Right hindlimb (tissue), 1 donor: Measurements from ENCODE around the gene NR2F2.

Source experiments
- DNase-seq: peaks from one replicate; pipeline ENCODE4 v3.0.0-alpha.2; 2018

The NR2F2 gene

DNA sequence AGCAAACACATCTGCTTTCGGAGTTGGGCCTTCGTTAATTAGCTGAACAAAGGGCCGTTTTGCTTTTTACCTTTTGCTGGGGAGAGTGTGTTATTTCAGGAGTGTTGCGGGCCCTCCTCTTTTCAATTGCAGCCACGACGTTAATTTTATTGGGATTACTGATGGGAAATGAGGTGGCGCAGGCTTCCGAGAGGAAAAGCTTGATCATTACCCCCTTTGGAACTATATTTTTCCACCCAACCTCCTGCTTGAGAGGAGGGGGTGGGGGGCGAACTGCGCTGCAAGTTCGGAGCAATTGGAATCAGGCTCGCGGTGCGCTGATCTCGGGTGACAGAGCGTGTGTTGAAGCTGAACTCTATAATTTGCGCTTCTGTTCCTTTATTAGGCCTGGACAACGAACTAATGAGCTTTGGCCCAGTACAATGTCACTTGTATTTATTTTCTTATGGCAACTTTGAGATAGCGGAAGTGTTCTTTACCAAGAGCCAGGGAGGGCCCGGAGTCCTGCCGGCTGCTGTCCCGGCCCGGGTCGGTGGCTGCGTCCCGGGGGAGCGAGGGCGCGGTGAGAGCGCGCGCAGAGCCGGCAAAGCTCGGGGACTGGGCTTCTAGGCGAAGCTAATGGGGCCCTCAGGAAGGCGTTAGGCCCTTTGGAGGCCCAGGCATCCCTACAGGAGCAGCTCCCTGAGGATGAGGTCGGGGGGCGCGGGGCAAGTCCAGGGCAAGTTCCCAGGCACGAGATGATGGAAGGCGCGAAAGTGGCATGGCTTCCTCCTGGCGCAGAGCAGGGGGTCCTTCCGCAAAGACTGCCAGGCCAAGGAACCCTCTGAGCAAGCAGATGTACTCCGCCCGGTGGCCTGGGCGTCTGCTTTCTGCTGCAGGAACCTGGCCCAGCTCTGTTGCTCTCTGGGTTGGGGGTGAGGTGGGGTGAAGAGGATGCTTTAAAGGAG lies 12.9 kb downstream of the NR2F2 start:
- peak; percentile 39 for DNase-seq

DNA sequence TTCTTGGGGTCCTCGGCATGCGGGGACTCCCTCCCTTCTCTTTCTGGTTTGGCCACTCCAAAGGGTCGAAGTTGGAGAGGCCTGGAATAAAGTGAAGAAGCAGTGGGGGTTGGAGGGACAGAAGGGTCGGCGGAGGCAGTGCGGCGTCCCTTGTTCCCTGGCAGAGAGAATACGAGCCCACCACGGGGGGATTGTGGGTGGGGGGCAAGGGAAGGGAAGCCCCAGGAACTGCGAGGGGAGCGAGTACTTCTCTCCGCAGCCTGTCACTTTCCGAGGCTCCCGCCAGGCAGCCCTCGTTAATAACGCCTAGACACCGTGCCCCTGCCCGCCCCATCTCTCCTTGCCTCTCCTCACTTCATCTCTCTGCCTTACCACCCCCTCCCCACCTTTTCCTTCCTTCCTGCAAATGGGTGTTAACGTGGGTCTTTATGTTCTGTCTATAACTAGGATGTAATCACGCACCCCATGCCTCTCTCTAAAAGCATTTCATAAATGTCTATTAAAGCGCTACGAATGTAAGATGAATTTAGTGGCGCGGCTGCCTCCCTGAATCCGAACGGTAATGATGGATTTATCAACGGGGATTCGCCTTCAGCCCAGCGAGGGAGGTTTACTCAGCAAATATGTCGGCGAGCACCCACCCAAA lies 13.7 kb downstream of the NR2F2 start:
- peak; percentile 24 for DNase-seq

DNA sequence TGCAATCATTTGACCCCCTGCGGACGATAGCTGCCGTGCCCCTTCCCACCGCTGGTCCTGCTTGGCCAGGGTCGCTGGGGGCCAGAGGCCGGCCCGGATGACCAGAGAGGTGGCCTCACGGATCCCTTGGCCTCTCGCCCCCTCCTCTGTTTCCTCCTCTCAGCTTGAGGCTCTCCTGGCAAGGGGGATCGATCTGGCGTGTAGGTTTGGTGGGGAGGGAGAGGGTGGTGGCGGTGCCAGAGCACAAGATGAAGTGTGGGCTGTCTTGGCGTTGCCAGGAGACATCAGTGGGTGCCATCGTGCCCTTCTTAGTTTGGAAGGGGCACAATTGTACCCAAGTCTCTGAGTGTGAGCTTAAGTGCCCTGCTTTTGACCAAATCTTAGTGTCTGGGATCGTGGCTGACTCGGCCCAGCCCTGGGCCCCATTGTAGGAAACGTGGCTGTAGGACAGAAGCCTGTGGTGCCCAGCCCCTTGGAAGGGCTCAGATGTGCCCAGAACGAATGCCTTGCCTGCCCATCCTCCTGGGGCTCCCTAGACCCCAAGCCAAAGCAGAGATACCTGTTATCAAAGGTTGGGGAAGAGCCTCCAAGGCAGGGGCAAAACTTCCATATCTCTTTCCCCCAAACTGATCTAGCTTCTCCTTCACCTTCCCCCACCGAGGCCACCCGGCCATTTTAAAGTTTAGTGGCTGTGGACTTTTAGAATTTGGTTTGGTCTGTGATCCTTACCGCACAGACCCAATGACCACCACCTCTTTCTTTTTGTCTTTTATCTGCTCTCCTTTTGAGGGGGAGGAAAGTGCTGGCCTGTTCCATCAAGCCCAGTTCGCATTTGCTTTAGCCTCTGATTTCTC lies 14.4 kb downstream of the NR2F2 start:
- DNase-seq = peak; percentile 24

DNA sequence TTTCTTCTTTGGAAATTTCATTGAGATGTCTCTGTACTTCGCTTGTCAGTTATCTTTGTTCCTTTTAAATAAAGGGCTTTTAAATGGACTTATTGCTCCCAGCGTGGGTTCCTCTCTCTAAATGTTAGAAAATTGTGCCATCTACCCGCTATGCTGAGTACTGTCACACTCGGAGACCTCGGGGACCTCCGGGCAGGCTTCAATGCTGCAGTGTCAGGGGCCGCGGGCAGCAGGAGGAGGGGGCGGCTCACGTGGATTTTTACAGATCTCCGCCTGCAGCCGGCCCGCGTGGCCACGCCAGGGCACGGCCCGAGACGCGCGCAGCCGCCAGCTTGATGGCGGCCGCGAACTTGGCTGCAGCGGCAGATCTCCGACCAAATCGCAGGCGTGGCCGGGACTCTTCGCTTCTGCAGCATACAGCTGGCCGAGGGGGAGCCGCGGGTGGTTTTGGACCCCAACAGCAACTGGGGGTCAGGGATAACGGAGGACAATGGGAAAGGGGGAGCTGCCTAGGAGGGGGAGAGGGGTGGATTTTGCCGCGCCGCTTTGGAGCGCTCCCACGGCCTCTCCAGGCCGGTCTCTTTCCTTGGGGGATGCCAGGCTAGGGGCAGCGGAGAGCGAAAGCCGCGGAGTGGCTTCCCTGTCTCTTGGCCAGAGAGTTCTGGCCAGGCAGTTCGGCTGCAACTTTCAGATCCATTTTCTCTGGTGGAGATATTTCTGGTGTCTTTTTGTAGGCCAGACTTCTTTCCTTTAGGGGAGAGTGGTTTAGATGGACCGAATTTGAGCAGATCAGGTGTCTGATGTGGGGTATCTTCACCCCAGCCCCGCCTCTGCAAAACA lies 15.3 kb downstream of the NR2F2 start:
- peak; percentile 82 for DNase-seq

DNA sequence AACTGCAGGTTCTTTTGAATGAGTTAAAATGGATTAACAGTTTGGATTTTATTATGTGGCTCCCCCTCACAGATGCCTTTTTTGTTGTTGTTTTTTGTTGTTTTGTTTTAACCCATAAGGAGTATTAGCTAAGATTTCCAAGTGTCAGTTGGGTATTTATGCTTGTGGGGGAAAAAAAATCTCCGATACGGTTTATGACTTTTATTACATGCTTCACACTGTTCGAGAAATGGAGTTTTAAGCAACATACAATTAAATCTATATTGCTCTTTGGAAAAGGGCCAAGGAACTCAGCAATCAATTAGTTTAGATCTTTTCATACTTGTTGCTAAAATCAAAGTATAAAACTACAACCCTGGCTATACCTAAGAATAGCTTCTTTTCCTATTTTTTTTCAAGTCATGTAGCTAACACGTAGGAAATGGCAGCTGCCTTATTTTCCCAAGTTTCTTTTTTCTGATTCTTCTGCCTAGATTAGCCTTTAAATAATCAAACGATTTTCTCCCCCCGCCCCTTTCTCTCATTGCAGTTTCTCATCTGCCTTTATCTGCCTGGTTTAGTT lies 16.0 kb downstream of the NR2F2 start:
- DNase-seq = no peak

DNA sequence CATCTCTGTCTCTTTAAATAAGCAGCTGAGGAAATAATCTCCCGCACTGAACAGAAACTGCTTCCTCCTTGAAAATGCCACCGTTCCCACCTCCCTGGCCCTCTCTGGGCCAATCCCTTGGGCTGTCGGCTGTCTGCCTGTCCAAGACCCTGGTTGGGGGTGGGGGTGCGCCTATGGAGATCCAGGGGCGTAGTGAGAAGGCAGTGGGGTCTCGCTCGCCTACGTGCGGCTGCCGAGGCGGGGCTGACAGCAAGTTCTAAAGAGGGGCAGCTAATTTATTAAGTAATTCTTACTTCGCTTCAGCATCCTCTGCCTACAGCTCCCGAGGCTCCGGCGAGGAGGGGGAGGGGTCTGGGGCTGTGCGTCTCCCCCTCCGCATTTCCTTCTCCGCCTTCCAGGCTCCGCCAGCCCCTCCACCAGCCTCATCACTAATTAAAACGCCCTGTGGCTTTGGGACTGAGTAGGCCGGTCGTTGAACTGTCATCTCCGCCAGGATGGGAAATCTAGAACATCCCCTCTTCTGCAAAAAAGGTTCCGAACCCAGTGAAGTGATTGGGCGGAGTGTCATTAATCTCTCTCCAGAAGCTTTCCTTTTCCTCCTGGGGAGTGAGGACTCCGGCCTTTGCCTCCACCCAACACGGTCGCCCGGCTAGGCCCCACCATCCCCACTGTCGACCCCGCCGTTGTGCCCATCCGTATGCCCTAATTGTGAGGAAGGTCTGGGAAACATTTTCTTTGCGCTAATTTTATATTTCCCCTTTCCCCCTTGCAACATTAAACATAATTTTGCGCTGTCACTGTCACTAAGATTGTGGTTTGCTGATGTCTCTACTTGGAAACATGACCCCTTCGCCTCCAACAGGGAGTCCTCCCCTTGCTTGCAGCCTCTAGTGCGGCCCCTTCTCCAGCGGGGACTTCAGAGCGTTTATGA lies 16.9 kb downstream of the NR2F2 start:
- DNase-seq = peak; percentile 43

DNA sequence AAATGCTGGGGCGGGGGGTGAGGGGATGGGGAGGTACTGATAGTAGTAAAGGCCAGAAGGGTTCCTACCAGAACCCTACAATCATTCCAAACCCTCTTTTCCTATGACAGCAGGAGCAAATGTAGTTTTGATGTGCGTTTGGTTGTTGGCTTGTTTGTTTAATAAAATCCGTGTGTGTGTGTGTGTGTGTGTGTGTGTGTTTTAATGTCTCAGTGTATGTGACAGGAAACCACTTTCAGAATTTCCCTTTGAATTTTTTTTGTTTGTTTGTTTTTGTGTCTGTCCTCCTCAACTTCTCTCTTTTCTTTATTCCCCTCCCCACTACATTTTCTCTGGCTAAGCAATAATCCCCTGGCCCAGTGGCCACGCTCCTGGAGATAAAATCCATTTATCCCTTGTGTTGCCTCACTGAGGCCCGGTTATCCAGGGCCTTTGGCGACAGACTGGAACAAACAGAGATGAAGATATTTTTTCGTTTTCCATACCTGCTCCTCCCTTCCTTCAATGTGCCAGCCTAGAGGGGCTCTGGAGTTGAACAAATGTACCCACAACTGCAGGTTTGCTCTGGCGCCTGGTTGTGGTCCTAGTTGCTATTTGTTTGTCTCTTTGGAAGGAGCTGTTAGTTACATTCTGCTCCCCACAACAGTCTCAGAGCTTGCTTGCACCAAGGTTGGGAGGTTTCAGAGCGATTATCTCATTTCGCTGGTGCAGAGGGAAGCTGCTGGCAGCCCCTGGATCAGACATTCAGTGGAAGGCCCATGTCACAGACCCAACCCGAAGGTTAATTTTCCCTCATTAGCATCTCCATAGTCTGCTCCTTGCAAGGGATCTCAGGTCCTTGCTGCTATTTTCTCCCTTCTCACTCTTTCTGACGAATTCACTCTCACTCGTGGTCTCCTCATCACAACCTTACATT lies 17.9 kb downstream of the NR2F2 start:
- DNase-seq = no peak

DNA sequence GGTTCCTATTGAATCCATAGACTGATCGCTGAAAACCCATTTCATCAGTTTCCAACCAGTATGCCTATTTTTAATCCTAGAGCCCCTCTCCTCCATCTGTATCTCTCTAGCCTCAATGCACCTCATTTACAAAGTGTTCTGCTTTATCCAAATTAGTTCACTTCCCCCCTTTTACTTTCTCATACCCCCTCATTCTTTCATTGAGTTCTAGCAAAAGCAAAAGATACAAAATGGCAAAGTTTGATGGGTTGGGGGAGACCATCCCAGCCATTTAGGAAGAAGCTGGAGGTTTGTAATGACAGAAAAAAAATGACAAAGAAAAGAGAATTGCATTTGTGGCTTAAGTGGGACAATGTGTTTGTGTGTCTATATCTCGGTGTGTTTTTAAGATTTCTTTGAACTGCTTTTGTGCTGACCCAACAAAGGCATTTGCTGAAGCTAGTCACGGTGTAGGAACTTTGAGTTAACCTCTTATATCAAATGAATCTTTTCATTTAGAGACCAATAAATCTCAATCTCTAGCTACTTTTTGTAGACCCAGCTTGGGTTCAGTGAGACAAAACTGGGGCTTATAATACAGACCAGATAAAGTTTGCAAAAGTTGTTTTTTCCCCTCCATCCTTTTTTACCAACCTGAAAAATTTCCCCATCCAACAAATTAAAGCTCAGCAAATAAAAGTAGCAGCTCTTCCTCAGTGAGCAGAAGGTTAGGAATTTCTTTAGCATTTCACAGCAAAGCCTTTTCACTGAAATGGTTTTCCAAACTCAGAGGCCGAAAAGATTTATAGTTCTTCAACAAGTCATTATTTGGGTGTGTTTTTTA lies 18.7 kb downstream of the NR2F2 start:
- no peak for DNase-seq

DNA sequence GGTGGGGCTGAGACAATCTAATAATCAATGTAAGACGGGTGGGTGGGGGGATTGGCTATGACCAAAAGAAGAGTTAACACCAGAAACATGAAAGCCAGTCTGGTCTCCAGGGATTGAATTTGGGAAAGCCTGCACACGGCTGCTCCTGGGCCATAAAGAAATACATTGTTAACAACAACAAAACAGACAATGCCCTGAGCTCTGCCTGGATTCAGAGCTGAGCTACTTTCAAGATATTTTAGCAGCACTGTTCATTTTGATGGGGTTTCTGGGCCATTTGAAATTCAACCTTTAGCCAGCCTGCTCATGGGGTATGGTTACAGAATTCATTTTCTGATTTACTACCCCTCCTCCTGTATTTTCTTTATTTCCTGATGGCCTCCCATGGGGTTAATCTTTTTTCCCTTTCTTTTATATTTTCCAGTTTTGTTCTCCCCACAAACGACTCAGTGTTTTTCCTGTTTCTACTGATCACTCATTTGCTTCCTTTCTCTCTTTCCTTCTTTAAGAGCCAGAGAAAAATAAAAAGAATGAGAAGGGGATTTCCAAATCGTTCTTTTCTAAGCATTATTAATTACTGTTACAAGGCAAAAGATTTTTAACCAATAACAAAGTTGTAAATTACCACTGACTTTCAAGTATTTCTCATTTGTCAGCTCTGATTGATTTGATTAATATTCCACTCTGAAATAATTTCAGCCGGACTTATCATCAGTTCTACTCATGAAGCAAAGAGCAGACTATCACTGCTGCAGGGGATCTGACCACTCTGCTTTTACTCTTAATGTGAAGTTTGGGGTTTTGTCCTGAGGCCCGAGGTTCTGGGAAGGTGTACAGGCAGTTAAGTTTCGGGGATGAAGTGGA lies 19.6 kb downstream of the NR2F2 start:
- no peak for DNase-seq

DNA sequence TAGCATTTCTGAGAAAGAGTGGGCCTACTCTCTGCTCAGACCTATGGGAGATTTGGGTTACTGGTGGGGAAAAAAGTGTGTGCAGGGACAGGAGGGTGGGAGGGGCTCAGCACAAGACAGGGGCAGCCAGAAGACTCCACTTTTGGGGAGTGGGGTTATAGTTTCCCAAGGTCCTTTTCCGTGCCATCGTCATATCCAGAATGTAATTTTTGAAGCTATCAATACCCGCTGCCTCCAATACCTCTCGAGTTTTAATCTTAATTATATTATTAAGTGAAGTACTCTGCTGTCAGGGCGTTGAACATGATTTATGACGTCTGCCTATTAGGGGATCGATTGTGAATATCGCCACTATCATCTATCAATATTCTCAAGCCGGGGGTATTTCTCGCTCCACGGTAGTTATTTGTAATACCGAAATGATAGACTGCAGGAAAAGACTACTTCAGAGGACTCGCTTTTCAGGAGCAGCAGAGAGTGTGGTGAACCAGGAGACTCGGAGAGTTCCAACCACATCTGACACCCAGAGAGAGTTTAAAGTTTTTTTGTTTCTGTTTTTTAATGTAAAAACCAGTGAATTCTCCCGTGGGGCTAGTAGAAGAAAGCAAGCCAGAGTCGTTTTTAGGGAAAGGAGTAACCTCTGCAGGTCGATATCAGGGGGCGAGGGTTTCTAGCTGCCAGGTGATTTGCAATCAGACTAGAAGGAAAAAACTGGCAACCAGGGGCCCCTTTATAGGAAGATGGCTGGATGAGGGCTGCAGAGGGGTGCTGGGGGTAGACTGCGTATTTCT lies 20.6 kb downstream of the NR2F2 start:
- DNase-seq = no peak

DNA sequence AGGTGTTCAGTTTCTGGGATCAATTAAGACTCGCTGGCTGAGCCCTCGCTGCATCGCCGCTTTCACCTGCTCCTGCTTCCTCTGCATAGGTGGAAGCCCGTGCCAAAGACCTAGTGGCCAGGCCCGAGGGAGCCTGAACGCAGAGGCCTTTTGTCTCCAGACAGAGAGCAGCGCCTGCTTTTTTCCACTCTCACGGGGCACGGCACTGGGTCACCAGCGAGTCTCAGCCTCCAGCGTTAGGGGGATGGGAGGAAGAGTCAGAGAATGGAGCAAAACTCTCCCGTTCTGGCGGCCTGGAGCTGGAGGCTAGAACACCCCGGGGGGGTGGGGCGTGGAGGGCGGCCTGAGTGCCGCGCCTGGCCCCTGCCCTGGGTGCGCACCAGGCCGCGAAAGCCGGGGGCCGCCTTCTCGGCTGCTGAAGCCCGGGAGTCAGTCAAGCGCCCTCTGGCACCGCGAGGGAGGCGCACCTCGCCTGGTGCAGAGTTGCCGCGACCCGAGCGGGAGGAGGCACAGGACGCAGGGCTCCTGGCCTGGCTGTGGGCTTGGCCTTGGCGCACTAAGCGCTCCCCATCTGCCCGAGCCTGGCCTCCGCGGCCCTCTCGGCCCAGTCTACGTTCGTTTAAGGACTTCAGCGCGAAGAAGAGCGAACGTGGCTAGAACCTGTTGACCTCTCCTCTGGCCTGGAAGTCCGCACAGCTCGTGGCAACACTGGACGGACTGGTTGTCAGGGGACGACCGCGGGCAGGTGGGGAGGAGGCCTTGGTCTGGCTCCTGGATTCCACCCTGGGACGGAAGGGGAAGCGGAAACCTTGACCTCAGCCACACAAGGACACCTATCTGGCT lies 21.5 kb downstream of the NR2F2 start:
- DNase-seq = peak; percentile 21

DNA sequence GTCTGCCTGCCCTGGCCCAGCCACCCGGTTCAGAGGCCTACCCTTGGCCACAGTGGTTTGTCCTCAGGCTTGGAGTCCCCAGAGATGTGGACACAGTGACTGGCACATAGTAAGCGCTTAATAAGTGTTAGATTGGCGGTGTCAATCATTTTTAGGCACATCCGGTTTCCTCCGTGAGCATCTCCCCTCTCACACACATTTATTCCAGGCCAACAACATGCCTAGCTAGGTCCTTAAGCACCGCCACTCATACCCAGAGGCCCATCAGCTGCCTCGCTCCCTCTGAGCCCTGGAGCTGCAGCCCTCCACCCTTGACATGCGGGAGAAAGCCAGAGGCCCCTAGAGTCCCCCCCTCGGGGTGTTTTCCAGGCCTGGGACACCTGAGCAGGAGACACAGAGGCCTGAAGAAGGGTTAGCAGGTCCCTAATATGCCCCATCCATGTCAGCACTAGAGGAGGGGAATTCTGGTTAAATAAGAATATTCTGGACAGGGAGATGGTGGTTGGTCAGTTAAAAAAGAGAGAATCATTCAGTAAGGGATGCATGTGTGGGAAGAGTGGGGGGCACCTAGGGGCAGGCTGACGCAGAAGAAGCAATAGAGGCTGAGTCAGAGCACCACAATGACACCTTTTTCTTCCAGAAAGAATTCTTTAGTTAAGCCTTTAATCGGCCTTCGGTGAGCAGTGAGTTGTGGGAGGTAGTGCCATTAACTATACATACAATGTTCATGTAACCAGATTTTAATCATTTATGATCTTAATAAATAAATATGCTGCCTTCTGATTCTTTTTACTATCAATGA lies 22.3 kb downstream of the NR2F2 start:
- no peak for DNase-seq

DNA sequence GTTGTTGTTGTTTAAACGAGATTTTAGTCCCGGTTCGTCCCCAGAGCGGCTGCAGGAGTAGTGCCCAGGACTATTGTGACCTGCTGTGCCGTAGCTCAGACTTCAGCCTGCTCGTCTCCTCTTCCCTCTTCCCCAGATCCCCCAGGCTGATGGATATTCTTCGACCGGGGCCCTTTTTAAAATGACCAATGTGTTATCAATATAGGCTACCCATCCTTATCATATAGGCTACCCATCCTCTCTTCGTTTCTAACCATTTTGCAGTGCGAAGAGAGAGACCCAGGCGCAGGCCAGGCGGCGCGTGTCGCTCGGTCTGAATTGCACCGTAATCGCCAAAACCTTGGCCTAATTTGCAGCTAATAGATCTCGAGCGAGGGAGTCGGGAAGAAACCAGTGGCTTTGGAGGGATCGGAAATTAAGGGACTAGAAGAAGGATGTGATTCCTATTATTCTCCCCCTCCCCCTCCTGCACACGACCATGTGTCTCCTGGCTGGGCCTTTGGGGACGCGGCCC lies 23.0 kb downstream of the NR2F2 start:
- DNase-seq = no peak

DNA sequence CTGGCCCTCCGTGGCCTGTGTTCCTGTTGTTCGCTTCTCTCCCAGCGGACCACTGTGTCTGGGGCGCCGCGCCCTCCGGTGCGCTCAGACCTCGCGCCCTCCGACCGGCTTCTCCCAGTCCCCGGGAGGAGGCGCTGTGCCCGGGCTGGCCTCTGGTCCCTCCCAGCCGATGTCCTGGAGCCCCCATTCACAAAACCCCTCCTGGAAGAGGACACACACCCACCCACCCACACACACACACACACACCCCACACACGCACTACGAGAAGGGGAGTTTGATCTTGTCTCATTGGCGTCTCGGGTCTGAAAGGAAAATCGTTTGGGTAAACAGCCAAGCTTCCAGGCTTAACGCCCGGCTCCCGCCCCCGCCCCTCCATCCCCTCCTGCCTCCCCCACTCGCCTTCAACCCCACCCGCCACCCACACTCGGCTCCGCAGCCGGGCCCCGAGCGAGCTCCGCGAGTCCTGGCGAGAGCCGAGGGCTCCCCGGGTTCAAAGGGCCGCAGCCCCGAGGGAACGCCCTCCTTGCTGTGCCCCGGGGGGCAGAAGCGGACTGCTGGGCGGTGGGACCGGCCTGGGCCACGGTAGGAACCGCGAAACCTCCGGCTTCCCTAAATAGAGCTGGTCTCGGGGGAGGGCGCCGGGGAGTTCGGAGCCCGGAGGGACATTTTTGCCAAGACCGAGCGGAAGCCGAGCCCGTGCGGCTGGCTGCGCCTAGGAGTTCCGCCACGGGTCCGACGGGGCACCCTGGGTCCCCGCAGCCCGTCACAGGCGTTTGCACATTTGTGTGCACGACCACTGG lies 23.6 kb downstream of the NR2F2 start:
- peak; percentile 78 for DNase-seq
